SKM-1 treated with dmso at 0.1 percent for 144 hours (cell line): ENCODE measurements around the gene JPH4.
A peak's percentile ranks its signal among the peaks of the same experiment; 100 is the strongest.

Experiments
- DNase-seq: peaks from one replicate; lab custom pipeline; 2025; ENCODE audit not compliant: unreplicated experiment; lab: John Stamatoyannopoulos, UW

Gene JPH4

DNA sequence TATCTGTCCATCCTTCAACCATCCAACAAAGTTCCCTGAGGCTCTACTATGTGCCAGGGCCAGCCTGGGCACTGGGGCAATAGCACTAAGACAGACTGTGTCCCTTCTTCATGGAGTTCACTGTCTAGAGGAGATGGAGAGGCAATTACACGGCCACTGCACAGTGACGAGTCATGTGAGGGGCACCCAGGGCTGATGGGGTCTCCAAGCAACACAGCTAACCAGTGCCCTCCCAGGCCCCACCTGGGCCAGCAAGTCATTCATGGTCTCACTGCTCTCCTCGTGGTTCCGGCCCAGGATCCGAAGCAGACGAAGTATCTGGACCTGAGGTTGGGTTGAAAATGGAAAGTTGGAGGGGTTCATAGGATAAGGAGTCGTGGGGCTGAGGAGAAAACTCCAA lies 13.7 kb downstream of the JPH4 start:
- no peak for DNase-seq

DNA sequence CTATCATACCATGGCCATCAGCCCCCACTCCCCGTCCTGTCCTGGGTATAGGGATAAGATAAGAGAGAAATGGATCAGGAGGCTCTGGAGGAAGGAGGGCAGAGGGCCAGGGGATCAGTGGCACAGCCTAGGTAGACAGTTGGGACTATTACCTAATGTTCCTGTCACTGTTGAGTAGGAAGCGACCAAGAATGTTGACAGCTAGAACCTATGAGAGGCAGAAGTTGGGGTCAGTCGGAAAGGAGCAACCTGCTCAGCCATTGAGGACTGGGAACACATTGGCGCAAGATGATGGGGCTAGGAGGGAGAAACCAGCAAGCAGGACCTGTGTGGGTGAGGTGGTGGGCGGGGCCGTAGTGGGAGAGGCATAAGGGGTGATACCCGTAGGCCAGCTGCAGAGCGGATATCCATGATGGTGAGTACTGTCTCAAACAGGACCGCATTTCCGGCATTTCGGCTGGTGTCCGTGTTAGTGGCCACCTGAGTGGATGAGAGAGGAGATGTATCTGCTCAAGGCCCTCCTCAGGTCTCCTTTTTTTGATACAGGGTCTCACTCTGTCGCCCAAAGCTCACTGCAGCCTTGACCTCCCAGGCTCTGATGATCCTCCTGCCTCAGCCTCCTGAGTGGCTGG lies 14.3 kb downstream of the JPH4 start:
- DNase-seq: no peak

DNA sequence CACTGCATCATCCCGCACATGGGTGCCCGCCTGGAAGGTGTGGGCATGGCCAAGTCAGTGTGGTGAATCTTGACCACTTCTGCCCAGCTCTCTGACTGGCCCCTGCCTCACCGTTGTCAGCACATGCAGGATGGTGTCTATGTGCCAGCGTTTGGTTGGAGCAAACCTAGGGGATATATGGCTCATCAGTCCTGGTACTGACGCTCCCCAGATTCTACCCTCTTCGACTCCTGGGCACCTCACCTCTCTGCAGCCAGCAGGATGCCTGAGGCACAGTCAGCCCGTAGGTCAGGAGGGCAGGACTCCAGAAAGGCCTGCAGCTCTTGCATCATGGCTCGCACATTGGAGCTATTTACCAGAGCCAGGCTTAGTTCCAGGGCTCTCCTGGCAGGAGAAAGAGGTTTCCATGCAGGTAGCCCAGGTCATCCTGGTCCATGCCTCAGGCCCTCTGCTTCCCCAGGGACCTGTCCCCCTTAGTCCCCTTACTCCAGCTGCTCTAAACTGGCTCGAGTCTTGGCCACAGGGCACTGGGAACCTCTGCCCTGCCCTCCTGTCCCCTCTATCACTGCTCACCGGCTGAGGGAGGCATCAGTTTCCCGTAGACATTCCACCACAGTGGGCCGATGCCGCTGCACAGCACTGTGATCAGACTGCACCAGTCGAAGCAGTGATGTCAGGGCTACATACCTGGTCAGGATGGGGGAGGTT lies 15.0 kb downstream of the JPH4 start:
- no peak for DNase-seq

DNA sequence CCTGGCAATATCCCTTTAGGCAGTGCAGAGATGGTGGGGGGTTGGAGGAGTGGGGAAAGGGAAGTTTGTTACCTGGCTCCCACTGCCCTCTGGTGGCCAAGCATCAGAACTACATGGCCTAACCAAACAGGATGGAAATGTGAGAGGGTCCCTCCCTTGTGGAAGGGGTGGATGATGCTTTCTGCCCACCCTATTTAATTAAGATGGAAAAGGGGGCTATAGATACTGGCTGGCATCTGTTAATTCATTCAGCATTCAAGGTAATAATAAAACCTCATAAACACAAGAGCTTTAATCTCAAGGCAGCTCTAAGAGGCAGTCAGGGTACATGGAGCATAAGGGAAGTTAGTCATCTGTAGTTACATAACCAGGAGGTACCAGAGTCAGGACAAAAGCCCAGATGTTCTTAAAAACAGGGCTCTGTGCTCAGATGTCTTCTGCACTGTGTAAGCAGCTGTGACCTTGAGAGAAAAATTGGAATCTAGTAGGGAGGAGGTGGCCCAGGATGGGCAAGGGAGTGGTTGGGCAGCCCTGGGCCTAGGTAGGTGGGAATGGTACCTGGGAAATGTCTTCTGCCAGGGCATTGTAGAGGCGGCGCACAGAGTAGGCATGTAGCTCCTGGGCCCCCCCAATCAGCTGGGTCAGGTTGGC lies 15.6 kb downstream of the JPH4 start:
- DNase-seq: no peak

DNA sequence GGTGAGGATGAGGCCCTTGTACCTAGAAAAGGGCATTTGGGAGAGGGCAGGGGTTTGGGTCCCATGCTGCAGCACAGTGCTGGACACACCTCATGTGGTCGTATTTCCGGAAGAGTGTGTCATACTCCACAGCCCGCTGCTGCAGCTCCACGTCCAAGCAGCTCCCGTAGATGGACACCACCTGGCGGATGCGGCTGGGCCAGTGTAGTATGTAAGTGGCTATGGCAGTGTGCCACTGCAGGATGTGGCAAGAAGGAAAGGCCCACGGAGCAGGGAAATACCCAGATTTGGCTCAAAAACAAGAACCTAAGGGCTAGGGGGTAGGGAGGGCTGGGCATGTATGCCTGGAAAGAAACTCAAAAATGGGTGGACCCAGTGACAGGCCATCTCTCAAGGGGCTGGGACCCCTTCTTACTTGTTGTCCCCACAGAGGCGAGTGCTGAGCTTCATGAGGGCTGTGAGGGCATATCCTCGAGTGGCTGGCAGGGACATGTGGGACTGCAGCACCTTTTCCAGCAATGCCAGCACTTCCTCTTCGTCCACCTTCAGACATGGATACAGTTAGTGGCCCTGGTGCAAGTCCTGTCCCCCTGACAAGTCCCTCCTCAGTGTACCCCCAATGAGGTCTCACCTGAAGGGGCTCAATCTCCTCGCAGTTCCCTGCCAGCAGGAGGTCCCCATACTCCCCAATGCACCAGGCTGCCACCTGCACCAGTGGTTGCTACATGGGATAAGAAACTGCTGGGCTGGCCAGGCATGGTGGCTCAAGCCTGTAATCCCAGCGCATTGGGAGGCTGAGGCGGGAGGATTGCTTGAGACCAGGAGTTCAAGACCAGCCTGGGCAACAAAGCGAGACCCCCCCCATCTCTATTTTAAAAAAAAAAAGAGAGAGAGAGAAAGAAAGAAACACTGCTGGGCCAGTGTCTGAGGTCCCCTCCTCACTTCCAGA lies 16.4 kb downstream of the JPH4 start:
- DNase-seq: no peak

DNA sequence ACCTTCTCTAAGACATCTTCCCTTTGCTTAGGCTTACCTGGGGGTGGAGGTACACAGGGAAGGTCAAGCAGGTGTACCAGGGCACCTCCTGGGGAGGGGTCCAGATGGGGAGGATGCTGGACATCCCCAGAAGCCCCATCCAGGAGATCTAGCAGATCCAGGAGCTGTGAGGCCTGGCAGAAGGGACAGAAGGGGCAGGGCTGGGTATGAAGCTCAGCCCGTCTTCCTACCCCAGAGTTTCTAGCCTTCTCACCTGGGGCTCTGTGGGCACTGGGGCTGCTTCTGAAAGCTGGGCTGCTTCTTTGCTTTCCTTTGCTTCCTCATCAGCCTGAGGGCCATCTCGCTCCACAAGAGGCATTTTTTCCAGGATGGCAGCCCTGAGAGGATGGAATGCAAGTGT lies 17.3 kb downstream of the JPH4 start:
- DNase-seq: no peak

DNA sequence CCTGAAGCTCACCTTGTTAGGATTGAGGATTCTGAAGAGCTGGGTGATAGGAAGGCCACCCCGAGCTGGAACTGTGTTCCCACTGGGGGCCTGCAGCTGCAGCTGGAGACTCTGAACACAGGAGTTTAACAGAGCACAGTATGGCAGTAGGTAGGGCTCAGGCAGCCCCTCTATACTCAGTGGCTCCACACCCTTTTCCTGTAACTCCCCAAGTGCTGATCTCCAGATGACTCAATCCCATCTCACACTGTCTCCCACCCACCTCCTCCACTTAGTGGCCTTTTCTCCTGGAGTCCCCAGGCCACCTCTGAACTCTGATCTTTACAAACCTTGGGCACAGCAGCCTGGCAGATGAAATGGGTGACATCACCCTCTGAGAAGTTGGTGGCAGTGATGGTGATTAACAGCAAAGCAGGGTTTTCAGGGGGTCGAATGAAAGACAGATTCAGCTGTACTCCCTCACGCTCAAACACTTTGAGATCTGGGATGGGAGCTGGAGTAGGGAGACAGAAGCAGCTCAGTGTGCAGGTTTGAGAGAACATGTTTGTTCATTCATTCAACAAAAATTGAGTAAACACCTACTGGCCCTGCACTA lies 18.6 kb downstream of the JPH4 start:
- DNase-seq: no peak

DNA sequence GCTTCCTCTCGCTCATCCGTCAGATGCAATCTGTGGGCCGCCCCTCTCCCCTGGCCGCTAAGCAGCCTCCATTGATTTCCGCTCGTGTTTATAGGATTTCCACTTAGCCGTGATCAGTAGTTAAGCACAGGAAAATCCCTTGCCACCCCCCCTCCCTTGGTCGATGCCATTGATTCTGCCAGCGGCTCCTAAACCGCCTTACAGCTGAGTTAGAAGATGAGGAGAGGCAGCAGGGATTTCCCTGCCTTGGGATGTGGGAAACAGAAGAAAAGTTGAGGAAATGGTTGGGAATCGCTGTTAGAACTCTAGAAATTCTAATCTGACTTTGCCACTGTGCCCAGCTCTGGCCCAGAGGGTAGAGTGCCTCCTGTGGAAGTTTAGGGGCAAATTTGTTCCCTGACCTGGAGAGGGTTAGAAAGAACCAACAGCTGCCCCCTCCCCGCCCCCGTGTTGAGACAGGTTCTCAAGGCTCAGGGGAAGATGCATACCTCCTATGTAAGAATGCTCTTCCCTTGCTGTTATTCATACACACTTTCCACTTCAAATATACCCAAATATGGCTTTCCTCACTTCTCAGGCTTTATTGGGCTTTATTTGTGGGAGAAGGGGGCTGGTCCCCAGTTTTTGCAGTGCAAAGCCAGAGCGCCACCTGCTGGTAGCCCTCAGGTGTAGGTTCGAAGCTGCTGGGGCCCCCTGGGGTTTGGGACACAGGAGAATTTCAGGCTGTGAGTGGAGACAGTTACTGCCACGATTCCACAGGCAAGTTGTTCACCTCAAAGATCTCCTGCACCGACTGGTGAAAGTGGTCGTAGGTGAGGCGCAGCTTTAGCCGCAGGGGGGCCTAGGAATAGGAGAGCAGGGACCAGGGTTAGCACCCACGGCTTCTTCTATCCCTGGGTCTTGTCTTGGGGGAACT lies 19.3 kb downstream of the JPH4 start:
- DNase-seq: no peak

DNA sequence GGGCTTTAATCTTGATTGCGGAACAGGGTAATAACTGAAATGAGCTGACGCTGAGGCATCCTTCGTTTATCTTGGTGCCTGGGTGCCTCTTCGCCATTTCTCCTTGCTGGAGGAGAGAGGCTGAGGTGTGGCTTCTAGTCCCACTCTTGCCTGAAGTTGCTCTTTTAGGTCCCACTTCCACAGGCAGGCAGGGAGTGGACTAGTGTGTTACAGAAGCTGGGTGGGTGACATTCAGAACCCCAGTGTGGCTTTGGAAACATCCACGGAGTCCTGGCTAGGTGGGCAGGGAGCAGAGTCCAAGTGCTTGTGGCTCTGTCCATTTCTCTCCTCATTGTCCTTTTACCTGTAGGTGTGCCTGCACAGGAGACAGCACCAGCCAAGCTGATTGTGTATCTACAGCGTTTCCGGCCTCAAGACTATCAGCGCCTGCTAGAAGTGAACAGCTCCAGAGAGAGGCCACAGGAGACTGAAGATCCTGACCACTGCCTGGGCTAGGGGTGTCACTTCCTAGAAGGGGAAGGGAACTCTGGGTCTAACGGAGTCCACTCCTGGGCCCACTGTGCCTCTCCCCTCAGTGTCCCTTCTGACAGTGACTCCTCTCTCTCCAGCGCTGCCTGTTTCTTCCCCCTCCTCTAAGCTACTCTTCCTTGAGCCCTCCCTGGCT lies 20.1 kb downstream of the JPH4 start:
- DNase-seq: no peak

DNA sequence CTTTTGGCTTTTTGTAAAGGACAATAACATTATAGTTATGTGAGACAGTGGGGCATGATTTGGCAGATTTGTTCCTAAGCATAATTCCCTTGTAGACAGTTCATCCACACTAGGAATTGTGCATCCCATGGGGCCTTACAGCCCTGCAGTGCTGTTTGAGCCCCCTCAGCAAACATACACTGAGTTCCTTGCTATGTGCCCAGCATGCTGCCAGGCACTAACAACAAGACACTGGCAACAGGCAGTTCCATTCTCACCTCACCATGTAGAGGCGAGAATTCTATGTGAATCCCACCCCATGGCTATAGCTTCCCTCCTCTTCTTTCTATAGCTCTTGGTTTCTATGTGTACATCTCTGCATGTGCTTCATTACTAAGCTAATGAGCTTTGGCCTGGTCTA lies 20.6 kb downstream of the JPH4 start:
- DNase-seq: no peak

DNA sequence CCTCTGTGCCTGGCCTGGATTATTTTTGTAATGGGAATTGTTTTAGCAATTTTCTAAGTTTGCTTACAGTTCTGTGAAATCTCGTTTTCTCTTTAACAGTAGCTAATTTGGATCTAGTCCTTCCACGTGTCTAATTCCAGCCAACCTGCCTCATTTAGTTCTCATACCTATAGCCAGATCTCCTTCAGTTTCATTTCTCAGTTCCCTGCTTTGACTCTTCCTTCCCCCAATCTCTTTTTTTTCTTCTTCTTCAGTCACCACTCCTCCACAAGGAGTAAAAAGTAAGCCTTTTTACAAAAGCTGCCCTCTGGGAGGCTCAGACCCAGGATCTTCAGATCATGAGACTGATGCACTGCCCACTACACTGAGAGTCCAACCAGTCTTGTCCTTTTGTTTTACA lies 21.1 kb downstream of the JPH4 start:
- no peak for DNase-seq

DNA sequence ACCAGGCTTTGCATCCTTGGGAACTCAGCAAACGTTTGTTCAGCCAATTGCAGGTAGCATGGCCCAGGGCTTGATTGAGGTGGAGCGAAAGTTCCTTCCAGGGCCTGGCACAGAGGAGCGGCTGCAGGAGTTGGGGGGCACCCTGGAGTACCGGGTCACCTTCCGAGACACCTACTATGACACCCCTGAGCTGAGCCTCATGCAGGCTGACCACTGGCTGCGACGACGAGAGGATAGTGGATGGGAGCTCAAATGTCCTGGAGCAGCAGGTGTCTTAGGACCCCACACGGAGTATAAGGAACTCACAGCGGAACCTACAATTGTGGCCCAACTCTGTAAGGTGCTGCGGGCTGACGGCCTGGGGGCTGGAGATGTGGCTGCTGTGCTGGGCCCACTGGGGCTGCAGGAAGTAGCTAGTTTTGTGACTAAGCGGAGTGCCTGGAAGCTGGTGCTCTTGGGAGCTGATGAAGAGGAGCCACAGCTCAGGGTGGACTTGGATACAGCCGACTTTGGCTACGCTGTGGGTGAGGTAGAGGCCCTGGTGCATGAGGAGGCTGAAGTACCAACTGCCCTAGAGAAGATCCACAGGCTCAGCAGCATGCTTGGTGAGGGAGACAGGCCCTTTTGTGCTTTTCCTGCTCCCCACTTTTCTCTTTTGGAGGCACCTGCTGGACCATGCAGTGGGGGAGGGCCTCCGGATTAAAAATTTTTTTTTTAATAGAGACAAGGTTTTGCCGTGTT lies 21.7 kb downstream of the JPH4 start:
- DNase-seq: no peak

DNA sequence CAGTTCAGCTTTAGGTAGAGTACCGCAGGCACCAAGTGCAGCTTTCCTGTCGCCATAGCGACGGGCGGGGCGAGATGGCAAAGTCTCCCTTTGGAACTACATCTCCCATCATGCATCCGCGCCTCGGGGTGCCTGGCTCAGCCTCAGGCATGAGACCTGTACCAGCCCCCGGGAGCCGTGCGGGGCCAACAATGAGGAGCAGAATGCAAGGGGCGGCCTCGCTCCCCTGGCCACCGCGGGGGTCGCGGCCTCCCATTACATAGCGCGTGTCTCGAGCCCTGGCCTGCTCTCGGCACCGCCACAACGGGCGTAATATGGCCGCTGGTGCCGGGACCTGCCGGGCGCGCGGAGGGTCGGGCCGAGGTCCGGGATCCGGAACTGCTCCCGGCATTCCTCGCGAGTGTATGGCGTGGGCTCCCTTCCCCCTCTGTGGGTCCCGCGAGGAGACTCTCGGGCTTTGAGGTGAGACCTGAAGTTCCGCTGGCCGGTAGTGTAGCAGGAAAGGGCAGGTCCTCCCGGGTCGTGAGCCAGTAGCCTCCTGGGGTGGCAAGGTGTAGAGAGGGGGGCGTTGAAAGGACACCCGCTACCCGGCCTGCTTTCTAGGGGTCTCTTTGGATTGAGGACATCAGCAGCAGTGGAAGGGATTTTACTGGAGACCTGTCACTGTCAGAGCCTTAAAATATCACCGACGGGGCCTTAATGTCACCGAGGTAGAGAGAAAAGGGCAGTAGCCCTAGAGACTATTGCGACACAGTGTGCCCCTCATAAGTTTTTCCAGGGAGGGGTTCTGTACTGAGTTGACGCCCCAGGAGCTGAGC lies 22.5 kb downstream of the JPH4 start, which contains the start of gene THTPA:
TSS of gene THTPA (plus strand) at position 390 of the 818 bp plus-strand sequence. CDS start 487 bp downstream, outside the sequence.
- DNase-seq: peak; percentile 60

DNA sequence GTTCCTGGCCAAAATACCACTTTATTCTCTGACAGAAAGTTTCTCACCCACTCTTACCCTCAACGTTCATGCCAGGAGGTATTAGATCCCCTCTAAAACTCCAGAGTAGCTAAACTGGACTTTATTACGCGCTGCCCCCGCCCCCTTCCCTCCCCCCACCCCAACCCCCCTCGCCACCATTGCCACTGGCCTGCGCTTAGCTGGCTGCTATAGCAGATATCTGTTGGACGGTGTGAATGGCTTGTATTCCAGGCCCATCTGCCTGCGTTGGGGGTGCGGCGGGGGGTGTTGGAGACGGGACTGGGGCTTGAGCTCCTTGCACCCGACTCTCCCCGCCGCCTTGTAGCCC lies 23.1 kb downstream of the JPH4 start:
- DNase-seq: no peak

DNA sequence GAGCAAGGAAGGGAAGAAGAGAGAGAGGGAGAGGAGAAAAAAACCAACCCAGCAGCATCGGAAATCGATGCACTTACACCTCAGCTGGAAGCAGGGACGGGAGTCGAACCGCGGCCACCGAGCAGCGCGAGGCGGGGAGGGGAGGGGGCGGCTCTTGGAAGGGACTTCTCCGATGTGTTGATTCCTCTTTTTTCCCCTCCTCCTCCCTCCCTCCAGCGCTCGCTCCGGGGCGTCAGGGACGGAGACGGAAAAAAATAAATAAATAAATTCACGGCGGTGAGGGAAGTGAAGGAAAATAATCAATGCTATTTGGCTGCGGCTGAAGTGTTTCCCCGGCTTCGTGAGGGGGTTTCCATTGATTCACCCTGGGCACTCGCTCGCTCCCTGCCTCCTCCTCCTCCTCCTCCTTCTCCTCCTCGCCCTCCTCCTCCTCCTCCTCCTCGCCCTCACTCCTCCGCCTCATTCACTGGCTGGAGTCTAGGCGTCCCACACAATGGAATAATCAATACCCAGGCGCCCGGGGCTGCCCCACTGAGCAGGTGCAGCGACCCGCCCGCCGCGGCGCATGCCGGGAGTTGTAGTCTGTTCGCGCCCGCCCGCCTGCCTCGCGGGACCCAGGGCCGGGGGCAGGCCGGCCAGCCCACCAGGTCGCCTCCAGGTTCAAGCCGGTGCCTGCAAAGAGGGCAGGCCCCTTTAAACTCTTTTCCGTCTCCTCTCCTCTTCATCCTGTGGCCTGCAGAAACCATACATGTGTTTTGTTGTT lies 27.1 kb downstream of the JPH4 start, which contains the start of gene ZFHX2:
TSS of gene ZFHX2 (minus strand) at position 500 of the 763 bp plus-strand sequence. CDS start 16,440 bp downstream, outside the sequence.
- peak; percentile 50 for DNase-seq

DNA sequence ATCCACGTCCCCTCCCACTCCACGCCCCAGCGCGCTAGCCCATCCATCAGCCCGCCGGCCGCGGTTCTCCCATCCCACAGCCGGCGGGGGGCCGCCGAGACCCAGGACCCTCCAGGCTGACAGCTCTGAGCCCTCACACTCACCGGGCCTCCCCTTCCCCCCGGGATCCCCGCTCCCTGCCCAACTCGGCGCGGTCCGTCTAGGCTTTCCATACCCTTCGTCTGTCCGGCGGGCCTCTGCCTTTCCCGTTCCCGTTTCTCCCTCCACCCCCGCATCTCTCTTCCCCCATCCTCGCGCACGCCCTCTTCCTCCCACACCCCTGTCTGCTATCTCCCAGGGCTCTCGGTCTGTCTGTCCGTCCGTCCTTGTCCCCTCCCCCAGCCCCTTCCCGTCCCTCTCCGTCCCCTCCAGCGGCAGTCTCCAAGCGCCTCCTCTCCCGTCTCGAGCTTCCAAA lies 27.8 kb downstream of the JPH4 start:
- no peak for DNase-seq
